Stimulated activated CD4-positive, alpha-beta T cell treated with anti-CD3 and anti-CD28 coated beads, Interleukin-12 subunit alpha, Interleukin-12 subunit beta, amount 100 ng/mL, for 24 hours (primary cell): ENCODE measurements around the gene NAV2.
"Not testable (repeated sequence)": the region's sequence is repeated elsewhere in the genome, so short reads cannot be mapped to it uniquely, and the experiment has no call there.

Experiments used
- DNase-seq, 2 experiments: peaks; one replicate each; pipeline ENCODE4 v3.0.0-alpha.2; 2020; ENCODE audit warnings: low read depth in 2 of 2

The NAV2 gene

DNA sequence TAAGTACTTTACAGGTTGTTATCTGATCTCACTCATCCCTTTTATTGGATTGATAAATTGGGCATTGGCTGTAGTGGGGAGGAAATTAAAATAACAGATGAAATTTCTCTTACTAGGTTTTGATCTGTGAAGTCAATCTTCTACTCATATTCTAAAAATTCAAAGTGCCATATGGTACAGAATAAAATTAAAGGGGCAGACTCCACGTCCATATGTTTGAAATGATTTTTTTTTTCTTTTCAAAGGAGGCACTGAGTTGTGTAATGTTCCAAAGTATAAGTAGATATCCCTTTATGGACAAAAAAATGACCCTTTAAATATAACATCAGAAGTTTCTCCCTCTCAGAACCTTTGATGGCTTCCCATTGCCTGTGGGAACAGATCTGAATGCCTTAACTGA is 240.3 kb downstream of the NAV2 start:
- no peak for DNase-seq

DNA sequence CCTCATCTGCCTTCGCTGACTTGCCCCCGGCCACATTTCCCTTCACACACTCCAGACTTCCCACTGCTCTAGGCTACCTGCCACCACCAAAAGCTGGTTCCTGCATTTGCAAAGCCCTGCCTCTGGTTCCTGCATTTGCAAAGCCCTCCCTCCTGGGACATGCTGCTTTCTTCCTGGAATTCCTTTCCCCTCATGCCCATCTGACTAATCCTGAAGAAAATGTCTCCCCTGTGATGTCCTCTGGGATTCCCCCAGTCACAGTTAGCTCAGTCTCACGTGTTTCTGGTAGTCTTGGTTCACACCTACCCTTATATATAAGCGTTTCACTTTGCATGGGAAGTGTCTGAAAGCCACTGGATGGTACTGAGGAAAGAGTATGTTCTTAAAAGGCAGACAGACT is 240.7 kb downstream of the NAV2 start:
- DNase-seq: no peak

DNA sequence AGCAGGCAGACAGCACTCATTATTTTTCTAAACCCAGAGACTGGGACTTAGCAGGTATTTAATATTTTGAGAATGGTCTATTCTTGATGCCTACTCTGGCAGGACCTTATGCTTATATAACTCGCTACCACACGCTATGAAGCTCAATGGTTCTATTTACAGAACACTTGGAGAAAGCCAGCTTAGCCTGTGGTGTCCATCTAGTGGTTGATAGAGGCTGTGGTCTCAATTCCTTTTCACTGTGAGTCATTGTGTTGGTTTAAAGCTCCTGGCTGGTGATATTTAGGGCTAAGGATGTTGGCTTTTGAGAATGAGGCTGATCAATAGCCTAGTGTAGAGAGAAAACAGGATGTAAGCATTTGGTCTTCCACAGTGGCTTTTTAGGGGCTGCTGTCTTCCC is 241.3 kb downstream of the NAV2 start:
- no peak for DNase-seq

DNA sequence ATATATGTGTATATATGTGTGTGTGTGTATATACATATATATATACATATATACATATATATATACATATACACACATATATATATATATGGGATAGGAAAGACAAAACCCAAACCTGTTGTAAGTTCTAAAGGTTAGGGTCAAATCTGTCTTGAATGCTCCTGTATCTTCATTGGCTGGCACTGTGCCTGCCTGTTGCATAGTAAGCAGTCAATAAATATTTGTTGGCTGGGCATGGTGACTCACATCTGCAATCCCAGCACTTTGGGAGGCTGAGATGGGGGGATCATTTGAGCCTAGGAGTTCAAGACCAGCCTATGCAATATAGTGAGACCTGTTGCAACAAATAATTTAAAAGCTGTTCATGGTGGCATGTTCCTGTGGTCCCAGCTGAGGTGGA is 242.3 kb downstream of the NAV2 start:
- DNase-seq: no peak

DNA sequence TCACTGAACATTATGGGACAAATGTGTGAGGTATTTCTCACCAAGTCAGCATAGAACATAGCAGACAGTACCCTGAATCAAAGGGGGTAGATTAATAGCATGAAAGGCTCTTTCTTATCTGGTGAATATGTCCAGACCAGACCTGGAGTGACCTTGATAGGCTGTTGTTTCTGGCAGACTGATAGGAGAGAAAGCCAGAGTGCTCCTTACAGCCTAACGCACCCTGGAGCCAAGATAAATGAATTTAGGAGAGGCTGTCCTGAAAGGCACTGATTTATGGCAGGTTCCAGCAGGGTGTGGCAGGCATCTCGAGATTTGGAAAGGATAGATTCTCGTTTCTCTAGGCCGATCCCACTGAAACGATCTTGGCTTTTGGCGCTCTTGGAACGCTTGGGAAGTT is 243.0 kb downstream of the NAV2 start:
- no peak for DNase-seq

DNA sequence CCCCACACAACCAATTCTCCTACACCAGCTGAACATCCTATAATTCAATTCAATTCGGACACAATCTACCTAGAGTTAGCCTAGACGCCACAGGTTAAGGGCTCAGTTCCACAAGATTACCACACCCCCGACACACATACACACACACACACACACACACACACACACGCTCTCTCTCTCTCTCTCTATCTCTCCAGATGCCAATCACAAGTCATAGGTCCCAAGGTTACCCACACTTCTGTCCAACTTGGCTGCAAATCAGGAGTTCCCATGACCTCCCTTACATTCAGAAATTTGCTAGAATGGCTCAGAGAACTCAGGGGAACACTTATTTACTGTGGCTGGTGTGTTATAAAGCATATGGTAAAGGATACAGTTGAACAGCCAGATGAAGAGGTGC is 243.6 kb downstream of the NAV2 start:
- no peak for DNase-seq

DNA sequence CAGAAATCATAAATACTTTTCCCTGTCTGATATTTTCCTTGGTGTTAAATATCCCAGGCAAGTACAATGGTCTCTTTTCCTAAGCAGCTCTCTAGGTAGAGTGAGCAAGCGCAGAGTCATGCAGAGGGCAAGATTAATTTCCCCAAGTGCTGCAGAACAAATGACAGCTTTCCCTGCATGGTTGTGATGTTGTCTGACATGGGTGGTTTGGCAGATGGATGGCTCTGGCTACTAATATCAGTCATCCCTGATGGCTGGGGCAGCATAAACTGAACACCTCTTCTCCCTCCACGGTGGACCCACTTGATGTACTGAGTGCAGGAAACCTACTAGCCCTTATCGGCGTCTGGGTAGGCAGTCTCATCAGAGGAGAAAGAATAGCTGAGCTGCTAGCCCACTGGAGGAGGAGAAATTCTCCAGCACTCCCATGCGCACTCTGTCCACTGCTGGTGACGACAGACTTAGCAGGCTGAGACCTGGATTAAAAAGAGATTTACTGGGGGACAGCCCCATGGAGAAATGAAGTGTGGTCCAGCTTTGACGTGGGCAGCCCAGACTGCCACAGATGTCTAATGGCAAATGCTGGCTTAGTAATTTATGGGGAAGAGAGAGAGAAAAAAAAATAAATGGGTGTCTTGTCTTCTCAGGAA is 244.8 kb downstream of the NAV2 start:
- no peak for DNase-seq

DNA sequence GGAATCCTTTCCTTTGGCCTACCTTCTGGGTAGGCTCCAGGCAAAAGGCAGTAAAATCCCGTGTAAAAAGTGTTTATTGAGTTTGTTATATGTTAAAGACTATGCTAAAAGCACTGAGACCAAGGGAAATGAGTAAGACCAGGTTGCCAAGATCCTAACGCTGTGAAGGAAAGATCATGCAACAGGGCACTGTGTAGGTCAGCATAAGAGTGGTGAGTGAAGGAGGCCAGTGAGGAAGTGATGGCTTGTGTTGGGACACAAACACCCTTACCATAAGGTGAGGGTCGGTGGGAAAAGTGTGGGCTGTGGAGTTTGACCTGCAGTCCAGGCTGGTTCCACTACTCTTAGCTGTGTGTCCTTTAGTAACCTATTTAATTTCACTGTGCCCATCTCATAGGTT is 245.6 kb downstream of the NAV2 start:
- DNase-seq: no peak

GRCh38 chr11:19959210-19959609 is 246.6 kb downstream of the NAV2 start:
- no peak for DNase-seq

GRCh38 chr11:19959648-19960059 is 247.0 kb downstream of the NAV2 start:
- no peak for DNase-seq

GRCh38 chr11:19960410-19960809 is 247.8 kb downstream of the NAV2 start:
- DNase-seq: not testable (repeated sequence)

DNA sequence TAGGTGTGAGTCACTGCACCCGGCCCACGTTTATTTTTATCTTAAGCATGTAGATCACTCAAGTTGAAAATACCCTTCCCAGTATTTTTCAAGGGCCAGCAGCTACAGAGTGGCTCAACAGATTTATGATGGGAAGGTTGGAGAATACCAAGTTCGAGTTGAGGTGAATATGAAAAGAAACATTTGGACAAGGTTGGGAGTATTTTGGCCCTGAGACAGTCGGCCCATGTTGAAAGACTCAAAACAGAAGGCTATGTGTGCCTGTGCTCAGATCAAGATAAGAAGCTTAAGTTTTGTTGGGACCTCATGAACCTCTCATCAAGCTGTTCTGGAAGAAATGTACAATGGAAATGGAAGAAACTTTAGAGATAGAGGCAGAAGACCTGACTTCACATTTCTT is 248.6 kb downstream of the NAV2 start:
- no peak for DNase-seq

DNA sequence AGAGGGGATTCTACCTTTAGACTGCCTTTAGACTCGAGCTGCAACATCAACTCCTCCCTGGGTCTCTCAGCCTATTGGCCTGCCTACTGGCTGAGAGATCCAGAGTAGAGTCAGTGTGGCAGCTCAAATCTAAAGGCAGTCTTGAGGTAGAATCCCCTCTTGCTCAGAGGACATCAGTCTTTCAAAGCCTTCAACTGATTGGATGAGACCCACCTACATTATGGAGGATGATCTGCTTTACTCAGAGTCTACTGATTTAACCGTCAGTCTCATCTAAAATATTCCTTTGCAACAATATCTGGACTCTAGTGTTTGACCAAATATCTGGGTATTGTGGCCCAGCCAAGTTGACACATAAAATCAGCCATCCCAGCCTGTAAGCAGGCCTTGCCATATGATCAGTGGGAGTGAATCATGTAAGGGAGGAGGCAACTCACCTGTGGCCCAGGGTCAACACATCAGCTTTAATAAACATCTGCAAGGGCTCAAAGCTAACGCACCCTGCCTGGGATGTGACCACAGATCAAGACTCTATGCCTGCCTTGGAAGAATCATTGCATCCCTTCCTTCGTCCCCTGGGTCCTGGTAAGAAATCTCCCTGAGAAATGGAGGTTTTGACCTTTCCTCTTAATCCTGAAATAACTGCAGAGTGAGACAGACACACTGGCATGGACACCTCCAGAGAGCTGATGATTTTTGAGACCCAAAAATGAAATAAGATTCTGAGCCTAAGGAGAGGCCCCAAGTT is 249.6 kb downstream of the NAV2 start:
- DNase-seq: no peak

GRCh38 chr11:19962801-19963175 is 250.2 kb downstream of the NAV2 start:
- DNase-seq: no peak

DNA sequence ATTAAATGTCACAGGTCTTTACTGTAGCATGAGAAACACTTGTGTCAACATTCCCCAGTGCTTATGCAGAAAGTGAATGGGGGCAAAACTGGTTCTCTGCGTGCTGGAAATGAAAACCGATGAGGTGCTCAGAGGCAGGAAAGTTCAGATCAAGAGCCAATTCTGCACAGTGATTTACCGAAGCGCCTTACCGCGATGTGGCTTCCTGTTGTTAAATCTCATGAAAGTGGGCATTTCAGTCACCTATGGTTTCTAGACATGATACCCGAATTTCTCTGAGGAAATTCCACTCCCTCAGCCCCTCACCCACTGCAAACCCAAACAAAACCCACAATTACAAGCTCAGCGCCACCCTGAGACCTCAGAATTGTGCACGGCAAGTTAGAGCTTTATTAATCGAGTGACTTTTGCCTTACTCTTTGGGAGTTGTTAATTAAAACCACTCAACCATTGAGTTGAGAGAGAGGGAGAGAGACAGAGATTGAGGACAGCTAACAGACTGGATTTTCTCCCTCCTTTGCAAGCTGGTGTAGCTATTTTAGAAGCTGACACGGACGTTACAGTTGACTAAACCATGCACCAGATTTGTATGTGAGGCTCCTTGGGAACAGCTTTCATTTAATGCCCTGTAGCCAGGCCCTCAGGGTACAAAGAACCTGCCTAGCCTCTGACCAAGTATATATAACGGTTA is 251.2 kb downstream of the NAV2 start:
- DNase-seq: no peak

- no peak for DNase-seq
These were observed 253.8 kb downstream of the NAV2 start for GRCh38 chr11:19966441-19966840.

DNA sequence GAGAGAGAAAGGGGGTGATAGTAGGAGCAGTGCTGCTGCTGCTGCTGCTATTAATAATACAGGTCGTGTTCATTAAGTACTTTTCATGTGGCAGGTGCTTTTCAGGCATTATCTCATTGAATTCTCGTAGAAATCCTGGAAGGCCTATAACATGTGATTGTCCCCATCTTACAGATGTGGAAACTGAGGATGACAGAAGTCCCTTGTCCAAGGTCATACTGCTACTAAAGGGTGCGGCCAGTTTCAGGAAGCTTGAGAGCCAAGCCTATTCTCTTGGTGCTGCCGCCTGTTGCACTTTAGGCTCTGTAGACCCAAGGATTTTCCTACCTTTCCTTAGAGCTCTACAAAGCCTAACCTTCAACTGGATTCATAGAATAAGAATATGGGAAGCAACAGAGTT is 254.3 kb downstream of the NAV2 start:
- DNase-seq: no peak

GRCh38 chr11:19967787-19968186 is 255.2 kb downstream of the NAV2 start:
- no peak for DNase-seq

- DNase-seq: no peak
These were observed 256.2 kb downstream of the NAV2 start for GRCh38 chr11:19968860-19969259.

GRCh38 chr11:19970944-19971343 is 258.3 kb downstream of the NAV2 start:
- no peak for DNase-seq

DNA sequence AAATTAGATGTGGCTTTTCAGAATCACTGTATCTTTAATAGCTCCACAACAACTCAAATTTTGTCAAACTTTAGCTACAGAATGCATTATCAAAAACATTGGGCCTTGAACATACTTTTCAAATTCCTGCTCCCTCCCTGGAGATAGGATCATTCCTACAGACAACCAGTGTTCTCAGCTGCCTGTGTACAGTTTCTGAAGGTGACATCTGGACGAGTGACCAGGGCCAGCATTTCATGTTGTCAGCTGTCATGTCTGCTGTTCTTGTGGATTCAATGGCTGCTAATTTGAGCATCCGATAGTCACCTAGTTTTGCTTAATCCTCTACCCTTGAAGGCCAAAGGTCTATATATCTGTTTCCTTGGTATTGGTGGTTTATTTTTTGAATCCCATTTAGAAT is 259.5 kb downstream of the NAV2 start:
- DNase-seq: no peak

- DNase-seq: no peak
These were observed 260.0 kb downstream of the NAV2 start for GRCh38 chr11:19972651-19973050.

GRCh38 chr11:19973136-19973635 is 260.5 kb downstream of the NAV2 start:
- no peak for DNase-seq
